Heart right ventricle (tissue), 16 donors: Measurements from ENCODE around the gene CENPP. TPM values are rescaled to one million over a fixed set of nuclear protein-coding genes. Genes with fewer than 3 reads are reported as not detected.

ENCODE experiments used
- ATAC-seq, 8 donors: fragments of 200-7000 bp; cut with Tn5 transposase; one replicate each; pipeline ENCODE4 v1.9.1; 2020; ENCODE audit warnings: mild to moderate bottlenecking in 8 of 8, moderate library complexity in 8 of 8, moderate number of reproducible peaks in 1 of 8
- DNase-seq, 2 donors: peaks; one replicate each; pipeline ENCODE4 v3.0.0-alpha.2; 2020
- H3K27ac ChIP-seq, 10 donors: fragments of 200-600 bp; sonication (generic) in 2 of 10; one replicate each; pipeline versions ENCODE4 v1.5.0 to v1.8.0; 2020 to 2022; ENCODE audit warnings: mild to moderate bottlenecking in 3 of 10
- H3K27me3 ChIP-seq, 7 donors: fragments of 200-600 bp; one replicate each; pipeline ENCODE4 v1.8.0; 2021 to 2022; ENCODE audit warnings: mild to moderate bottlenecking in 2 of 7
- H3K36me3 ChIP-seq, 9 donors: fragments of 200-600 bp; sonication (generic) in 1 of 9; one replicate each; pipeline versions ENCODE4 v1.5.0 to v1.8.0; 2020 to 2022; ENCODE audit warnings: mild to moderate bottlenecking in 2 of 9
- H3K4me1 ChIP-seq, 9 donors: fragments of 200-600 bp; sonication (generic) in 1 of 9; one replicate each; pipeline versions ENCODE4 v1.5.0 to v1.8.0; 2020 to 2022; ENCODE audit warnings: mild to moderate bottlenecking in 4 of 9
- H3K4me3 ChIP-seq, 10 donors: fragments of 200-600 bp; sonication (generic) in 2 of 10; one replicate each; pipeline versions ENCODE4 v1.5.0 to v1.8.0; 2020 to 2022; ENCODE audit warnings: mild to moderate bottlenecking in 7 of 10, moderate library complexity in 2 of 10
- H3K9me3 ChIP-seq, 11 donors: fragments of 200-600 bp in 10 of 11; sonication (generic) in 2 of 11; one replicate each; pipeline versions ENCODE4 v1.5.0 to v1.8.0; 2013 to 2022; ENCODE audit warnings: mild to moderate bottlenecking in 2 of 11, control low read depth in 1 of 11, moderate library complexity in 1 of 11
- WGBS, 2 donors: extraction: QIAGEN DNeasy Blood & Tissue Kit; methylation state at CpG; one replicate each; pipeline ENCODE4 v1.1.7; 2013; ENCODE audit warnings: inconsistent platforms in 1 of 2; 5-methylcytosine and 5-hydroxymethylcytosine counted together
- intact Hi-C, 10 donors: fragments of 100-400 bp; cut with DNase I; formaldehyde crosslinking; loops; one replicate each; pipeline versions ENCODE4 v1.11.1 to v1.14.2; 2022
- polyA plus RNA-seq, 2 donors: library from polyadenylated mRNA; stranded (reverse); fragments of 200-250 nt; gene quantifications; one replicate each; pipeline ENCODE4 v1.2.3, GENCODE V29; 2013
- total RNA-seq, 10 donors: library from RNA; stranded (reverse); fragmentation: NEBNext Ultra II Directional in 3 of 10; extraction: Animal tissue kit (Norgen Biotek cat#: 25700) in 3 of 10; gene quantifications; one replicate each; pipeline versions ENCODE4 v1.2.1 to v1.2.4, GENCODE V29; 2021 to 2023
- TF ChIP-seq, protein P1 (sequence below), 9 donors: fragments of 200-600 bp; sonication (generic) in 2 of 9; IDR thresholded peaks; one replicate each; pipeline versions ENCODE4 v1.5.0 to v1.8.0; 2021 to 2022; ENCODE audit warnings: antibody characterized with exemption in 9 of 9, mild to moderate bottlenecking in 5 of 9, moderate library complexity in 1 of 9
- donor health status: Arrhythmogenic right ventricular cardiomyopathy.
- donor health status: ischemic (EF 13 %, LVEDD 7.1; RV severe dilation, severe dysfunction).
- donor health status: healthy with polysubstance abuse.
- donor health status: DM: no; HTN: yes; CAD: no.
- donor health status: DM: no; HTN: no; CAD: no.
- donor health status: ischemic (EF 25% LVEDD 6.9; RV normal size, moderate dysfunction).
- donor health status: ischemic (EF 25% LVEDD 5.7; RV mildly dilated, moderate dysfunction).
- donor health status: healthy.
- donor health status: DM: yes; HTN: yes; CAD: no.
- donor health status: Ischemic cardiomyopathy.
- donor health status: ischemic (EF 35%, LVEDD 5.7; RV mildly dilated, moderate dysfunction).
- donor health status: nonischemic (EF 11% LVEDD 7.7; RV severe dilation, severe dysfunction).
- donor health status: DM: yes; HTN: yes; CAD: no.
- donor health status: PGD.
- donor health status: ischemic (EF 29% LVEDD 5.4; RV normal size, mild dysfunction).
- donor health status: nonischemic (EF 23%, LVEDD 6.1; RV moderate dilation, normal function).

CENPP gene
- total and polyA plus RNA-seq, 12 donors, result 1.3 to 5.2 (median 2.8) TPM

- Histone ChIP-seq H3K4me1 (peaks cover 0 to 12% (median 7%) of the 10 kb centered on the region in 9 donors), H3K27ac (peak overlapping the region in 5 of 10 donors; percentile 23 to 55 (median 45)), H3K27me3 (no peaks in the 10 kb centered on the region), H3K9me3 (peaks cover 0 to 8% (median 0%) of the 10 kb centered on the region in 11 donors), H3K36me3 (peaks cover 4 to 100% (median 36%) of the 10 kb centered on the region in 9 donors), H3K4me3 (no peak overlapping the region)
- intact Hi-C loops, result loop anchor here (1.0 to 10.0 kb wide), 14 partner anchors 121 to 501 kb away; partner anchors contain the start of genes CENPP (in 4 of the 10) and NOL8 (in 4 of the 10)
- 85 to 87% methylated on average over 9 of the region's 9 CpGs for WGBS, 2 donors
- ATAC-seq (no peak), DNase-seq (no peak)
- TF ChIP-seq, protein P1, sequence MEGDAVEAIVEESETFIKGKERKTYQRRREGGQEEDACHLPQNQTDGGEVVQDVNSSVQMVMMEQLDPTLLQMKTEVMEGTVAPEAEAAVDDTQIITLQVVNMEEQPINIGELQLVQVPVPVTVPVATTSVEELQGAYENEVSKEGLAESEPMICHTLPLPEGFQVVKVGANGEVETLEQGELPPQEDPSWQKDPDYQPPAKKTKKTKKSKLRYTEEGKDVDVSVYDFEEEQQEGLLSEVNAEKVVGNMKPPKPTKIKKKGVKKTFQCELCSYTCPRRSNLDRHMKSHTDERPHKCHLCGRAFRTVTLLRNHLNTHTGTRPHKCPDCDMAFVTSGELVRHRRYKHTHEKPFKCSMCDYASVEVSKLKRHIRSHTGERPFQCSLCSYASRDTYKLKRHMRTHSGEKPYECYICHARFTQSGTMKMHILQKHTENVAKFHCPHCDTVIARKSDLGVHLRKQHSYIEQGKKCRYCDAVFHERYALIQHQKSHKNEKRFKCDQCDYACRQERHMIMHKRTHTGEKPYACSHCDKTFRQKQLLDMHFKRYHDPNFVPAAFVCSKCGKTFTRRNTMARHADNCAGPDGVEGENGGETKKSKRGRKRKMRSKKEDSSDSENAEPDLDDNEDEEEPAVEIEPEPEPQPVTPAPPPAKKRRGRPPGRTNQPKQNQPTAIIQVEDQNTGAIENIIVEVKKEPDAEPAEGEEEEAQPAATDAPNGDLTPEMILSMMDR (IDR thresholded peaks at IDR 0.05), result no peak
Observed at GRCh38 chr9:92633614-92634278, 308.0 kb downstream of the CENPP start.

DNA sequence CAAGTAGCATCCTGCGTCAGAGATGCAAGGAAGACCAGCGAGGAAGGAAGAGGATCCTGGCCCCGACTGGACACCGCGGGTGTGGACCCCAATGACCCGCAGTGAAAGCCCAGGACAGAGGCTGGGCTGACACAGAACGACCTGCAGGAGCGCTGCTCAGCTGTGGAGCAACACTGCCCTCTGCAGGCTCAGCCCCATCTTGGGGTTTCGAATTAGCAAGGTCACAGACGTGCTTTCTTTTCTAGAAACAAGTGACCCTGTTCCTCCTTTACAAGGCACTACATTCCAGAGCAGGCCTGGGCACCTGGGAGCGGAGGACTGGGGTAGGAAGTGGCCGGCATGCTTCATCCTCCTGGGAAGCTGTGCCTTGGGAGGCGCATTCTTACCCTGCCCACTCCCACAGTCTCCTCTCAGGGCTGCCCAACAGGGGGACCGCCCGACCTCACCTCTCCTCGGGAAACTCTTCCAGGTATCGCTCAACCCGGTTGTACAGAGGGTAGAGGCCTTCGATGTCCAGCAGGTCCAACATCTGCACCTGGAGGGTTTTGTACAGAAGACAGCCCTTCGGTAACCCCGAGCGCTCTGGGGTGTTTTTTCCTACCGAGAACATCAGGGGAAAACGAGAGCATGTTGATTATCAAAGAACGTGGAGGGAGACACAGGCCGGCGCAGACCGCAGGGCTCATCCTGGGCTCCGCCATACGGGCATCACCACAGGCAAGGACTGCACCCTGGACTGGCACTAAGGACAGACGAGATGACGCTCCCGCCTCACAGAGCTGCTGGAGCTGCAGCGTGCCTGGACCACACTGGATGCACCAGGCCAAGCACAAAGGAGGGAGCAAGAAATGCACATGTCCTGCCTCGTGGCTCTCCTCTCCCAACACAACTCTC lies 309.2 kb downstream of the CENPP start:
- no peaks in the 10 kb centered on the region for H3K27me3 ChIP-seq
- intact Hi-C loops, result loop anchor here (2.0 to 10.0 kb wide), 13 partner anchors 123 to 503 kb away; partner anchors contain the start of genes CENPP (in 5 of the 10) and NOL8 (in 5 of the 10)
- peaks cover 4 to 100% (median 44%) of the 10 kb centered on the region in 9 donors for H3K36me3 ChIP-seq
- TF ChIP-seq, protein P1 (IDR thresholded peaks at IDR 0.05), result peak; percentile 87 to 97 (median 93)
- peak overlapping the region in 1 of 10 donors; percentile 13 for H3K4me3 ChIP-seq
- peaks cover 0 to 4% (median 0%) of the 10 kb centered on the region in 11 donors for H3K9me3 ChIP-seq
- WGBS, 2 donors, result 62 to 65% methylated on average over 35 of the region's 35 CpGs
- DNase-seq (peak; percentile 79 to 85), ATAC-seq (peak; percentile 71 to 94 (median 88))
- H3K27ac ChIP-seq, result peak overlapping the region in 8 of 10 donors; percentile 18 to 59 (median 43)
- peaks cover 0 to 12% (median 7%) of the 10 kb centered on the region in 9 donors for H3K4me1 ChIP-seq

DNA sequence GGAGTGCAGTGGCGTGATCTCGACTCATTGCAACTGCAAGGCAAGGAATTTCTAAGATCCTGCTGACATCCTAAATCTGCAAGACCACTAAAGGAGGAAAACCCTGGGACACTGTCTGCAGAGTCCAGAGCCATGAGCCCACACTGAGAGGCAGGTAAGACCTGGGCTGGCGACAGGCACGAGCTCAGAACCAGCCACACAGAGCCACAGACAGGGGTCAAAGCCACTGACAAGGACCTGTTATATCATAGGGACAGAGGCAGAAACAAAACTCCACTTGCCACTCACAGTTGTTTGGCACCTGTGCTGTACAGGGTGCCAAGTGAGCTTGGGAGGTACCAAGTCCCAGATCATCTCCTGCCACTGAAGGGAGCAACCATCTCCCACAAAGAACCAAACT lies 310.0 kb downstream of the CENPP start:
- no peak overlapping the region for H3K4me3 ChIP-seq
- TF ChIP-seq, protein P1 (IDR thresholded peaks at IDR 0.05), result no peak
- DNase-seq, result no peak
- peaks cover 4 to 100% (median 50%) of the 10 kb centered on the region in 9 donors for H3K36me3 ChIP-seq
- H3K4me1 ChIP-seq, result peaks cover 0 to 12% (median 7%) of the 10 kb centered on the region in 9 donors
- H3K27me3 ChIP-seq, result no peaks in the 10 kb centered on the region
- no peak for ATAC-seq
- no peaks in the 10 kb centered on the region for H3K9me3 ChIP-seq
- 93% methylated on average over 4 of the region's 4 CpGs for WGBS, 2 donors
- intact Hi-C loops, result loop anchor here in 9 of 10 donors (2.0 to 10.0 kb wide), 10 partner anchors 131 to 503 kb away; partner anchors contain the start of genes CENPP (in 3 of the 9) and NOL8 (in 3 of the 9)
- H3K27ac ChIP-seq, result no peak overlapping the region

GRCh38 chr9:92636627-92637026 lies 310.9 kb downstream of the CENPP start:
- ATAC-seq (no peak), DNase-seq (no peak)
- Histone ChIP-seq H3K4me1 (peaks cover 0 to 12% (median 7%) of the 10 kb centered on the region in 9 donors), H3K27me3 (no peaks in the 10 kb centered on the region), H3K9me3 (no peaks in the 10 kb centered on the region), H3K27ac (no peak overlapping the region), H3K36me3 (peaks cover 4 to 100% (median 50%) of the 10 kb centered on the region in 9 donors), H3K4me3 (no peak overlapping the region)
- intact Hi-C loops, result loop anchor here in 9 of 10 donors (5.0 to 10.0 kb wide), 9 partner anchors 132 to 504 kb away; partner anchors contain the start of genes CENPP (in 2 of the 9) and NOL8 (in 2 of the 9)
- TF ChIP-seq, protein P1 (IDR thresholded peaks at IDR 0.05), result no peak
- WGBS, 2 donors, result 90 to 91% methylated on average over 3 of the region's 3 CpGs
